ENCODE results near the gene SOX6.

DNA sequence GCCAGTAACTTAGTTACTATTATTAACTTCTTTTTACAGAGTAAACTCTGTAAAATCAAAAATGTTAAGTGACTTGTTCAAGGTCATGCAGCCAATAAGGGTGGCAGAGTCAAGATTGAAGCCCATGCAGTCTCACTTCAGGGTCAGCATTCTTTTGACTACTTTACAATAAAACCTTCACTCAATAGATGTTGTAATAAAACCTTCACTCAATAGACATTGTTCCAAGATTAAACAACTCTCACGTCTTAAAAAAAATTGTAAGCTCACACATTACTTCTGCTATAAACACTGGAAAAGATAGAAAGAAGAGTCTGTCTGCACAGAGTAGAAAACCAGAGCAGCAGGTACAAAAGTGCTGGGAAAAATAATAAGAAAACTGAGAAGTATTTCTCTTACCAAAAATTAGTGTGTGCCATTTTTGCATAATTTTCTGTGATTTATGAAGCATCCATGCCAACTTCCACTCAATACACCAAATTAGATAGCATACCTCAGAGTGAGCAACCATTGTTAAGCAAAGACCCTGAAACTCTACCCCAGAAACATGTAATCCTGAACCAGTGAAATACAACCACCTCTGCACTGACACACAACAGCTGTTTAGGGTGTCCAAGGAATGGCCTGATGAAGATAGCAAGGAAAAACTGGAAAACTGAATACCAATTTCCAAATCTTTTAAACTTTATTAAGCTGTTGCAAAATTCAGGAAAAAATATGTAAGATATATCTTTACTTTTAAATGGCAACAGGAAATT lies 4.9 kb upstream of the SOX6 start:
- no peak for TF ChIP-seq POLR2A (IDR thresholded peaks at IDR 0.05; ENCODE audit: low read depth, low read length)
- TF ChIP-seq POLR2AphosphoS5 (IDR thresholded peaks at IDR 0.05; ENCODE audit: insufficient read depth, low read depth, low read length): no peak
- TF ChIP-seq, protein P1, sequence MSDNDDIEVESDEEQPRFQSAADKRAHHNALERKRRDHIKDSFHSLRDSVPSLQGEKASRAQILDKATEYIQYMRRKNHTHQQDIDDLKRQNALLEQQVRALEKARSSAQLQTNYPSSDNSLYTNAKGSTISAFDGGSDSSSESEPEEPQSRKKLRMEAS (IDR thresholded peaks at IDR 0.05; ENCODE audit: insufficient read depth, insufficient read length): no peak
- TF ChIP-seq, protein P2, sequence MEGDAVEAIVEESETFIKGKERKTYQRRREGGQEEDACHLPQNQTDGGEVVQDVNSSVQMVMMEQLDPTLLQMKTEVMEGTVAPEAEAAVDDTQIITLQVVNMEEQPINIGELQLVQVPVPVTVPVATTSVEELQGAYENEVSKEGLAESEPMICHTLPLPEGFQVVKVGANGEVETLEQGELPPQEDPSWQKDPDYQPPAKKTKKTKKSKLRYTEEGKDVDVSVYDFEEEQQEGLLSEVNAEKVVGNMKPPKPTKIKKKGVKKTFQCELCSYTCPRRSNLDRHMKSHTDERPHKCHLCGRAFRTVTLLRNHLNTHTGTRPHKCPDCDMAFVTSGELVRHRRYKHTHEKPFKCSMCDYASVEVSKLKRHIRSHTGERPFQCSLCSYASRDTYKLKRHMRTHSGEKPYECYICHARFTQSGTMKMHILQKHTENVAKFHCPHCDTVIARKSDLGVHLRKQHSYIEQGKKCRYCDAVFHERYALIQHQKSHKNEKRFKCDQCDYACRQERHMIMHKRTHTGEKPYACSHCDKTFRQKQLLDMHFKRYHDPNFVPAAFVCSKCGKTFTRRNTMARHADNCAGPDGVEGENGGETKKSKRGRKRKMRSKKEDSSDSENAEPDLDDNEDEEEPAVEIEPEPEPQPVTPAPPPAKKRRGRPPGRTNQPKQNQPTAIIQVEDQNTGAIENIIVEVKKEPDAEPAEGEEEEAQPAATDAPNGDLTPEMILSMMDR (IDR thresholded peaks at IDR 0.05; ENCODE audit: extremely low read depth in 1 of 2, insufficient read depth in 1 of 2, low read depth in 1 of 2, low read length in 2 of 2): no peak
- no peak for TF ChIP-seq EZH2 (IDR thresholded peaks at IDR 0.05; ENCODE audit: borderline replicate concordance, low read depth, low read length, severe bottlenecking)
- TF ChIP-seq GATA2 (IDR thresholded peaks at IDR 0.05; ENCODE audit: insufficient read depth, insufficient read length, low read depth, low read length): no peak
- no peak for TF ChIP-seq MYC (IDR thresholded peaks at IDR 0.05; ENCODE audit: low read depth, low read length)
- TF ChIP-seq FOS (IDR thresholded peaks at IDR 0.05; ENCODE audit: borderline replicate concordance, insufficient read depth, low read length): no peak
